OCI-LY3 (cell line): ENCODE data around the gene KIF23.

Source experiments
- CTCF ChIP-seq: fragments of 200-600, 300-600 bp; sonication (generic); IDR thresholded peaks from 2 replicates; pipeline ENCODE4 v1.5.1; 2014; ENCODE audit warnings: antibody characterized with exemption, low read length, low read depth
- EZH2phosphoT487 ChIP-seq: fragments of 200-600 bp; shearing (Covaris generic); IDR thresholded peaks from 2 replicates; pipeline ENCODE4 v1.6.1; 2018; ENCODE audit warnings: antibody characterized with exemption, mixed run types, low read depth

- TF ChIP-seq CTCF, result no peak
- no peak for TF ChIP-seq EZH2phosphoT487
Observed at GRCh38 chr15:69446953-69447352, 32.8 kb downstream of the KIF23 start.
